Common myeloid progenitor, CD34-positive (primary cell): Measurements from ENCODE around the gene OR13J1.

Source experiments
- CTCF ChIA-PET: fragments of 350-600 bp; sonication (Branson Sonifier 250); formaldehyde crosslinking; loops from one replicate; lab custom pipeline; 2021; ENCODE audit warnings: antibody characterized with exemption; lab: Charles Lee
- POLR2A ChIA-PET: fragments of 350-600 bp; sonication (Branson Sonifier 250); formaldehyde crosslinking; loops from one replicate; lab custom pipeline; 2021; ENCODE audit warnings: antibody characterized with exemption; lab: Charles Lee
- DNase-seq, 3 donors: peaks; one replicate each; pipeline versions ENCODE4 v3.0.0 to v3.0.0-alpha.2; 2013
- H3K27ac ChIP-seq, 2 experiments: 1 replicate in 1 of 2; 2 replicates in 1 of 2; pipeline ENCODE4 v1.7.0; 2013; ENCODE audit warnings: inconsistent platforms in 2 of 2, low read length in 2 of 2, mild to moderate bottlenecking in 2 of 2, low read depth in 1 of 2, moderate library complexity in 1 of 2; ENCODE audit not compliant: severe bottlenecking in 2 of 2, insufficient read depth in 1 of 2, poor library complexity in 1 of 2
- H3K27me3 ChIP-seq, 5 experiments: replicated peaks in 2 of 5; 1 replicate in 3 of 5; 2 replicates in 2 of 5; pipeline versions ENCODE4 v1.6.1 to v1.7.0; 2013; ENCODE audit warnings: low read length in 4 of 5, mild to moderate bottlenecking in 2 of 5, moderate library complexity in 2 of 5, inconsistent platforms in 1 of 5; ENCODE audit not compliant: insufficient read depth in 5 of 5, control insufficient read depth in 4 of 5
- H3K36me3 ChIP-seq, 4 experiments: 1 replicate in 2 of 4; 2 replicates in 2 of 4; pipeline versions ENCODE4 v1.6.1 to v1.7.0; 2013; ENCODE audit warnings: low read length in 3 of 4, control low read depth in 1 of 4, mild to moderate bottlenecking in 1 of 4; ENCODE audit not compliant: control insufficient read depth in 4 of 4, insufficient read depth in 4 of 4
- H3K4me1 ChIP-seq, 4 experiments: 1 replicate in 3 of 4; 2 replicates in 1 of 4; pipeline versions ENCODE4 v1.6.1 to v1.7.1; 2013; ENCODE audit warnings: low read length in 3 of 4, mild to moderate bottlenecking in 3 of 4, control low read depth in 1 of 4, inconsistent platforms in 1 of 4, moderate library complexity in 1 of 4; ENCODE audit not compliant: control insufficient read depth in 4 of 4, insufficient read depth in 4 of 4; ENCODE audit errors: control extremely low read depth in 1 of 4
- H3K4me3 ChIP-seq, 7 experiments: 1 replicate in 4 of 7; 2 replicates in 3 of 7; pipeline versions ENCODE4 v1.5.1 to v1.7.0; 2013; ENCODE audit warnings: mild to moderate bottlenecking in 7 of 7, low read length in 6 of 7, moderate library complexity in 6 of 7, inconsistent platforms in 2 of 7, low read depth in 2 of 7, control low read depth in 1 of 7; ENCODE audit not compliant: insufficient read depth in 4 of 7, control insufficient read depth in 1 of 7; ENCODE audit errors: extremely low read depth in 1 of 7
- H3K9me3 ChIP-seq, 5 experiments: 1 replicate in 4 of 5; 2 replicates in 1 of 5; pipeline versions ENCODE4 v1.6.1 to v1.7.1; 2013; ENCODE audit warnings: low read length in 4 of 5, mild to moderate bottlenecking in 2 of 5, inconsistent platforms in 1 of 5, low read depth in 1 of 5, moderate library complexity in 1 of 5; ENCODE audit not compliant: control insufficient read depth in 4 of 5, insufficient read depth in 2 of 5; ENCODE audit errors: control extremely low read depth in 1 of 5
- whole genome bisulfite sequencing: methylation state at CpG from one replicate; pipeline ENCODE4 v1.1.5; 2013; ENCODE audit not compliant: insufficient coverage; 5-methylcytosine and 5-hydroxymethylcytosine counted together

OR13J1 gene

DNA sequence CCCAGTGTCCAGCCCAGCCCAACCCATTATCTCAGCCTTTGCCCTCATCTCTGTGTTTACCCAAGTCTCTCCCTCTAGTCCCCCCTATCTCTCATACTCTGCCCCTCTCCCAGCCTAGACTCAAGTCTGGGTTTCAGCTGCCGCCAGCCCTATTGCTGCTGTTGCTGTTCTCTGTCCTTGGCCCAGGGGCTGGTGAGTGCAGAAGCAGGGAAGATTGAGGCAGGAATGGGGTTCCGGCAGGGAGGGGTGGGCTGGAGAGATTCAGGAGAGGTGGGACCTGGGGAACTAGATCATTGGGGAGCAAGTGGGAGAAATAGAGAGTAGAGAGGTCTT, 40.5 kb downstream of the OR13J1 start:
- Histone ChIP-seq H3K27me3 (peaks cover 0 to 6% (median 3%) of the 10 kb centered on the region in 5 experiments), H3K27ac (no peak overlapping the region), H3K4me3 (peak overlapping the region in 6 of 7 experiments; percentile 29 to 84 (median 75)), H3K36me3 (no peaks in the 10 kb centered on the region), H3K4me1 (peaks cover 4 to 30% (median 28%) of the 10 kb centered on the region in 4 experiments), H3K9me3 (no peaks in the 10 kb centered on the region)
- WGBS, result 79% methylated on average over 2 of the region's 2 CpGs
- no peak for DNase-seq
- ChIA-PET CTCF (interaction anchor here (1.3 to 1.4 kb wide), 2 partner anchors 39 to 41 kb away, joined by 3 to 7 read pairs; no protein-coding TSS in a partner anchor), POLR2A (no interaction called here)

DNA sequence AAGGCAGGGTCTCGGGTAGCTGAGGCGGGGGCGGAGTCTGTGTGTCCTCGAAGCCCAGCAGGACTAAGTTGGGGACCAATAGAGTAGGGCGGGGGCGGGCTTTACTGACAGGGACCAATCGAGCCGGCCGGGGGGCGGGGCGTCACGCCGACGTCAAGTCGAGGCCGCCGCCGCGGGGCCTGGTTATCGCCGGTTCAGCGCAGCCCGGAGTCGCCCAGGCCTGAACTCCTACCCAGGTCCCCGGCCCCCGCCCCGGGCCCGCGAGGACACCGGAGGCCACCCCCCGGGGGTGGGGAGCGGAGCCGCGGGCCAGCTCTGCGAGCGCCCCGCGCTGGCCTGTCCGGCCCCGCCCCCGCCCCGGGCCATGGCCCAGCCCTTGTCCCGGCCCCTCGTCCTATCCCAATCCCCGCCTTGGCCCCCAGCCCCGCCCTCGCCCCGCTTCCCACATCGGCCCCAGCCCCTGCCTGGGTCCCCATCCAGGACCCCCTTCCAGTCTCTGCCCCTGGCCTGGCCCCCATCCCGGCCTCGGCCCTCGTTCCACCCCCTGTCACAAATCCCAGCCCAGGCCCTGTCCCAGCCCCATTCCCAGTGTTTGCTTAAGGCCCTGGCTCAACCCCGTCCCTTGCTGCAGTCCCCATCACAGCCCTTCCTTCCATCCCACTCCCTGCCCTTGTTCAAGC, 41.0 kb downstream of the OR13J1 start, which contains the start of gene TMEM8B:
TSS of gene TMEM8B (plus strand) at position 145 of the 680 bp plus-strand sequence. CDS start at position 365, 220 bp downstream.
- Histone ChIP-seq H3K4me1 (peaks cover 2 to 27% (median 24%) of the 10 kb centered on the region in 4 experiments), H3K4me3 (peak within 1 kb of the TSS; percentile 48 to 84 (median 75)), H3K27me3 (peaks cover 0 to 6% (median 3%) of the 10 kb centered on the region in 5 experiments), H3K36me3 (no peaks in the 10 kb centered on the region), H3K9me3 (no peaks in the 10 kb centered on the region), H3K27ac (peak within 1 kb of the TSS in 1 of 2 experiments; percentile 67)
- DNase-seq, result peak; percentile 92 to 93 (median 92)
- 0% methylated on average over 41 of the region's 53 CpGs for WGBS
- ChIA-PET CTCF (interaction anchor here (1.0 to 6.1 kb wide), 7 partner anchors 8 to 96 kb away, joined by 3 to 45 read pairs (median 4); partner anchors contain the start of gene CREB3), POLR2A (no interaction called here)

DNA sequence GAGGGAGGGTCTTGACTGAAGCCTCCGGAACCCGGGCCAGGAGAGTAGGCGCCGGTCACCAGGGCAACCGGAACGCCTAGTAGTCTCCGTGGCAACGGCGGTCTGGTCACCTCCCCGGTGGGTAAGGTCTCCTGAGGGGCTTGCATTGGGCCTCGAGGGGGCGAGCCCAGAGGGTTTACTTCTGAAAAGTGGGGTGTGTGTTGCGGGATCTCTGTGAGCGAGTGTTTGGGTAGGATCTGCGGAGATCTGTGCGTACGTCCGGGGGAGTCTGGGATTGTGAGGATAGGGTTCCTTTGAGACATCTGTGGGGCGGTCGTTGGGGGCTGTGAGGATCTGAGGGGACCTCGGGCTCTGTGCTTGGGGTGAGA, 41.5 kb downstream of the OR13J1 start, which contains the start of gene FAM221B:
TSS of gene FAM221B (minus strand) at position 17 of the 368 bp plus-strand sequence. CDS start 2,571 bp downstream, outside the sequence.
- Histone ChIP-seq H3K36me3 (no peaks in the 10 kb centered on the region), H3K4me1 (peaks cover 0 to 21% (median 19%) of the 10 kb centered on the region in 4 experiments), H3K27me3 (peaks cover 0 to 6% (median 3%) of the 10 kb centered on the region in 5 experiments), H3K9me3 (no peaks in the 10 kb centered on the region), H3K4me3 (peak within 1 kb of the TSS; percentile 48 to 84 (median 75)), H3K27ac (peak within 1 kb of the TSS in 1 of 2 experiments; percentile 67)
- POLR2A ChIA-PET, result no interaction called here
- 0% methylated on average over 17 of the region's 21 CpGs for WGBS
- DNase-seq, result no peak
- CTCF ChIA-PET, result interaction anchor here (1.0 to 6.1 kb wide), 8 partner anchors 9 to 96 kb away, joined by 3 to 45 read pairs (median 4); partner anchors contain the start of gene CREB3

DNA sequence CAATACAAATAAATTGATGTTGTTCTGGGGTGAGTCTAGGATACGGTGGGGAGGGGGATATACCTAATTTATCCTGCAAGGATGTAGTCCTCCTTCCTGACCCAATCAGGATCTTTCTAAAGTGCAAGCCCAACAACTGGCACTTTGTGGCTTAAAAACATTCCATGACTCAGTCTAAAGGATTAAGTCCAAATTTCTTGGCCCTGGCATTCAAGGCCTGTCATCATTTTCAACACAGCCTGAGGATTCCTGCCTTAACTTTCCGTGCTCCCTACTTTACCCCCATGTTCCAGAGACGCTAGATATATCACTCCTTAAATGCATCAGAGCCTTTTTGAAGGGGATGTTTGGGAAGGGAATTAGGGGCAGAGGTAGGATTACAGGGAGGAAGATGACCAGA, 42.7 kb downstream of the OR13J1 start:
- DNase-seq, result no peak
- POLR2A ChIA-PET, result no interaction called here
- CTCF ChIA-PET, result interaction anchor here (1.0 to 6.1 kb wide), 15 partner anchors 10 to 324 kb away, joined by 3 to 61 read pairs (median 15); partner anchors contain the start of genes GBA2, HINT2, RGP1 and SPAG8
- Histone ChIP-seq H3K4me3 (no peak overlapping the region), H3K27me3 (peaks cover 0 to 6% (median 3%) of the 10 kb centered on the region in 5 experiments), H3K36me3 (no peaks in the 10 kb centered on the region), H3K27ac (no peak overlapping the region), H3K4me1 (peaks cover 0 to 14% (median 11%) of the 10 kb centered on the region in 4 experiments), H3K9me3 (no peaks in the 10 kb centered on the region)
- 100% methylated on average over 1 of the region's 3 CpGs for WGBS

DNA sequence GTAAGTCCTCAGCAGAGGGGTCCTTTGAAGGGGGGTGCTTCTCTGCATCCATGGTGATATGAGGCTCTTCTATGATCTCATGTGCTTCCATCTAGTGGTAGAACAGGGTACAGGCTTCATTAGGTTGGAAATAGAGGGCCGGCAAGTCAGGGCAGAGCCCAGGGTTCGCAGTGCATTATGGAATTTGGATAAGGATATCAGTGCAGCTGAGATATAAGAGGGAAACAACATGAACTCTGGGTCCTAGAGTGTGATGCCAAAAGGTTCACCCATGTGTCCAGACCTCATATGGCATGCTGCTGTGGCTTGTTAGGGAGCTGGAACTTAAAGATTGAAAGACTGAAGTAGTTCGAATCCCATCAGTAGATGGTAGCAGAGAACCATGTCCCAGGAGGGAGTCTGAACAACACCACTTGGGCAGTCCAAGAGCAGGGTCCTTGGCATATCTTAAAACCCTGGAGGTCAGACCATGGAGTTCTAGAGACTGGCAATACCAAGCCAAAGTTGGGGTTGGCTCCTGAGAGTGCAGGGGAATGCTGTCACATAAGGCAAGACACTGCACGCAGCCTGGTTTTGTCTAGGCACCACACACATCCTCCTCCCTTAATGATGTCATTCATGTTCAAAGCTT, 44.0 kb downstream of the OR13J1 start:
- POLR2A ChIA-PET, result interaction anchor here (0.6 to 0.7 kb wide), 3 partner anchors 36 to 563 kb away, joined by 3 read pairs; no protein-coding TSS in a partner anchor
- 22% methylated on average over 4 of the region's 4 CpGs for WGBS

DNA sequence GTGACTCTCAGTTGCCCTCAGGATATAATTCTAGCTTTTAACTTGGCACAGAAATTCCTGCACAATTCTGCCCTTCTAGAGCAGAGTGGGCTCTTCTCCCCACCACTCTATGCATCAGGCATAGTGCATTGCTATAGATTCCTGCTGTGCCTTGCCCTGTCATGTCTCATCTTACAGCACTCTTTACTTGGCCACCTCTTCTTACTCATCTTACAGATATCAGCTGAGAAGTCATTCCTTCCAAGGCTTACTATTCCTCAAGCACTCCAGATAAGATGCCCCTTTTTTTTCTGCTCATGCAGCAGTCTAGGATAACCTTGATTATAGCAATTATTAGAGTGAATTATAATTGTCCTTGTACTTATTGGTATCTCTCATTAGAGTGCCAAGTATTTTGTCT, 47.3 kb downstream of the OR13J1 start:
- POLR2A ChIA-PET, result no interaction called here
- H3K4me3 ChIP-seq, result no peak overlapping the region
- no peaks in the 10 kb centered on the region for H3K4me1 ChIP-seq
- CTCF ChIA-PET, result interaction anchor here (1.0 to 2.3 kb wide), 9 partner anchors 8 to 89 kb away, joined by 3 to 8 read pairs (median 3); partner anchors contain the start of gene SPAG8
- no peaks in the 10 kb centered on the region for H3K9me3 ChIP-seq
- H3K27me3 ChIP-seq, result peaks cover 0 to 4% (median 0%) of the 10 kb centered on the region in 5 experiments
- no peak overlapping the region for H3K27ac ChIP-seq
- DNase-seq, result no peak
- no peaks in the 10 kb centered on the region for H3K36me3 ChIP-seq

More for the DNA sequence above, 44.0 kb downstream of the OR13J1 start:
- Histone ChIP-seq H3K27ac (no peak overlapping the region), H3K36me3 (no peaks in the 10 kb centered on the region), H3K27me3 (peaks cover 0 to 6% (median 3%) of the 10 kb centered on the region in 5 experiments), H3K9me3 (no peaks in the 10 kb centered on the region), H3K4me1 (peaks cover 0 to 14% (median 11%) of the 10 kb centered on the region in 4 experiments), H3K4me3 (no peak overlapping the region)
- CTCF ChIA-PET, result interaction anchor here (0.7 to 6.1 kb wide), 49 partner anchors 8 to 325 kb away, joined by 3 to 61 read pairs (median 5); partner anchors contain the start of genes GBA2, HINT2, HRCT1 and NPR2
- peak; percentile 74 to 81 (median 77) for DNase-seq
